22Rv1 (cell line): ENCODE measurements around the gene VSTM4.

Experiments used
- CTCF ChIP-seq: fragments of 450-650 bp; IDR thresholded peaks from 2 replicates; pipeline ENCODE4 v1.5.1; 2017; ENCODE audit warnings: mild to moderate bottlenecking
- ZFX ChIP-seq: fragments of 450-650 bp; IDR thresholded peaks from 2 replicates; pipeline ENCODE4 v1.6.1; 2017; ENCODE audit warnings: antibody characterized with exemption, borderline replicate concordance

DNA sequence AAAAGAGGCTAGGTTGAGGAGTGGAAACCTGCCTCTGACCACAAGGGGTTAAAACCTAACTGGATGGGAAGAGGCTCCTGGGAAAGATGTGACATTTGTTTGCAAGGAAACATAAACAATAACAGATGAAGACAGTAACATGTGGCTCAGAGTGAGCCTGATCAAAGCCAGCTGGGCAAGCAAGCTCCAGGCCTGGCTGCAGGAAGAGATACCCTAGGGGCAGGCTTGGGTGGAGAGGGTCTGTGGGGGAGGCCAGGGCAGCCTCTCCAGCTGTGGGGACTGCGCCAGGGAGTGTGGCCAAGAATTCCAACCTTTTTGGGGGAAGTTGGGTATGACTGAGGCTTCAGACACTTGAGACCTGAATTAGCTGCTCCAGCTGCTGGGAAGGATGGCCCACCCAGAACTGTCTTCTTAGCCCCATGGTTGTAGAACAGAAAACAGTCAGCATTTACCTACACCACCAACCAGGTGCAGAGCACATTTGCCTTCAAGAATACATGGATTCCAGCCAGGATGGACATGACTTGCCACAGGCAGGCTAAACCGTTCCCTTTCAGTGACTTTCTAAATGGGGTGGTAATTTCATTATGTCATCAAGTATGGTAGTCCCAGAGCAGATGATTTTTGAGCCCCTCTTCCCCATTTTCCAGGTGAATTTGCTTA, 28.9 kb upstream of the VSTM4 start:
- TF ChIP-seq CTCF (no peak), ZFX (no peak)
